ENCODE measurements around the gene ALKBH8.
A peak's percentile ranks its signal among the peaks of the same experiment; 100 is the strongest.
"Not testable (repeated sequence)": the region's sequence is repeated elsewhere in the genome, so short reads cannot be mapped to it uniquely, and the experiment has no call there.

ALKBH8 gene

DNA sequence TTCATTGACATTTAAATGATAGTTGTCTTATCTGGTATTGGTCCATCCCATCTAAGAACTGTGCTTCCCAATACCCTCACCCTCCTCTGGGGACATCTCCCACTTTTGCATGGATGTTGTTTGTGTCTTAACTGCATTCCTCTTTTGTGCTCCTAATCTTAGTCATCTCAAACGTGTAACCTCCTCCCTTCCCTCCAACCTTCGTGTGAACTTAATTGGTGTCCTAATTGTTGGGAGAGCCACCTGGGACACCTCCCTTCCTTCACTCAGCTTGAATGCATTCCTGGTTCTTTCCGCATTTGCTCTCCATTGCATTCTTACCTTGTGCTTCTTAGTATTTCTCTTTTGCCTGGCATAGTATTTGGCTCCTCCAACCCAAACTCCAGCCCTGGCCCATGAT lies 15.6 kb upstream of the ALKBH8 start (continued):
- no peak for TF ChIP-seq ZNF416 (tag by site-specific recombination; IDR thresholded peaks at IDR 0.05)
- TF ChIP-seq, protein P1, sequence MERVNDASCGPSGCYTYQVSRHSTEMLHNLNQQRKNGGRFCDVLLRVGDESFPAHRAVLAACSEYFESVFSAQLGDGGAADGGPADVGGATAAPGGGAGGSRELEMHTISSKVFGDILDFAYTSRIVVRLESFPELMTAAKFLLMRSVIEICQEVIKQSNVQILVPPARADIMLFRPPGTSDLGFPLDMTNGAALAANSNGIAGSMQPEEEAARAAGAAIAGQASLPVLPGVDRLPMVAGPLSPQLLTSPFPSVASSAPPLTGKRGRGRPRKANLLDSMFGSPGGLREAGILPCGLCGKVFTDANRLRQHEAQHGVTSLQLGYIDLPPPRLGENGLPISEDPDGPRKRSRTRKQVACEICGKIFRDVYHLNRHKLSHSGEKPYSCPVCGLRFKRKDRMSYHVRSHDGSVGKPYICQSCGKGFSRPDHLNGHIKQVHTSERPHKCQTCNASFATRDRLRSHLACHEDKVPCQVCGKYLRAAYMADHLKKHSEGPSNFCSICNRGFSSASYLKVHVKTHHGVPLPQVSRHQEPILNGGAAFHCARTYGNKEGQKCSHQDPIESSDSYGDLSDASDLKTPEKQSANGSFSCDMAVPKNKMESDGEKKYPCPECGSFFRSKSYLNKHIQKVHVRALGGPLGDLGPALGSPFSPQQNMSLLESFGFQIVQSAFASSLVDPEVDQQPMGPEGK (tag by site-specific recombination; IDR thresholded peaks at IDR 0.05): no peak
- TF ChIP-seq FEZF1 (tag by site-specific recombination; IDR thresholded peaks at IDR 0.05): no peak
- TF ChIP-seq, protein P2, sequence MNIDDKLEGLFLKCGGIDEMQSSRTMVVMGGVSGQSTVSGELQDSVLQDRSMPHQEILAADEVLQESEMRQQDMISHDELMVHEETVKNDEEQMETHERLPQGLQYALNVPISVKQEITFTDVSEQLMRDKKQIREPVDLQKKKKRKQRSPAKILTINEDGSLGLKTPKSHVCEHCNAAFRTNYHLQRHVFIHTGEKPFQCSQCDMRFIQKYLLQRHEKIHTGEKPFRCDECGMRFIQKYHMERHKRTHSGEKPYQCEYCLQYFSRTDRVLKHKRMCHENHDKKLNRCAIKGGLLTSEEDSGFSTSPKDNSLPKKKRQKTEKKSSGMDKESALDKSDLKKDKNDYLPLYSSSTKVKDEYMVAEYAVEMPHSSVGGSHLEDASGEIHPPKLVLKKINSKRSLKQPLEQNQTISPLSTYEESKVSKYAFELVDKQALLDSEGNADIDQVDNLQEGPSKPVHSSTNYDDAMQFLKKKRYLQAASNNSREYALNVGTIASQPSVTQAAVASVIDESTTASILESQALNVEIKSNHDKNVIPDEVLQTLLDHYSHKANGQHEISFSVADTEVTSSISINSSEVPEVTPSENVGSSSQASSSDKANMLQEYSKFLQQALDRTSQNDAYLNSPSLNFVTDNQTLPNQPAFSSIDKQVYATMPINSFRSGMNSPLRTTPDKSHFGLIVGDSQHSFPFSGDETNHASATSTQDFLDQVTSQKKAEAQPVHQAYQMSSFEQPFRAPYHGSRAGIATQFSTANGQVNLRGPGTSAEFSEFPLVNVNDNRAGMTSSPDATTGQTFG (tag by site-specific recombination; IDR thresholded peaks at IDR 0.05; ENCODE audit: borderline replicate concordance): no peak
- TF ChIP-seq ZNF629 (tag by site-specific recombination; IDR thresholded peaks at IDR 0.05): no peak
- TF ChIP-seq ZNF391 (tag by site-specific recombination; IDR thresholded peaks at IDR 0.05; ENCODE audit: borderline replicate concordance, low read depth): no peak
- no peak for TF ChIP-seq SP3 (tag by site-specific recombination; IDR thresholded peaks at IDR 0.05)
- TF ChIP-seq, protein P3, sequence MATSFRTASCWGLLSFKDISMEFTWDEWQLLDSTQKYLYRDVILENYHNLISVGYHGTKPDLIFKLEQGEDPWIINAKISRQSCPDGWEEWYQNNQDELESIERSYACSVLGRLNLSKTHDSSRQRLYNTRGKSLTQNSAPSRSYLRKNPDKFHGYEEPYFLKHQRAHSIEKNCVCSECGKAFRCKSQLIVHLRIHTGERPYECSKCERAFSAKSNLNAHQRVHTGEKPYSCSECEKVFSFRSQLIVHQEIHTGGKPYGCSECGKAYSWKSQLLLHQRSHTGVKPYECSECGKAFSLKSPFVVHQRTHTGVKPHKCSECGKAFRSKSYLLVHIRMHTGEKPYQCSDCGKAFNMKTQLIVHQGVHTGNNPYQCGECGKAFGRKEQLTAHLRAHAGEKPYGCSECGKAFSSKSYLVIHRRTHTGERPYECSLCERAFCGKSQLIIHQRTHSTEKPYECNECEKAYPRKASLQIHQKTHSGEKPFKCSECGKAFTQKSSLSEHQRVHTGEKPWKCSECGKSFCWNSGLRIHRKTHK (tag by site-specific recombination; IDR thresholded peaks at IDR 0.05): no peak

DNA sequence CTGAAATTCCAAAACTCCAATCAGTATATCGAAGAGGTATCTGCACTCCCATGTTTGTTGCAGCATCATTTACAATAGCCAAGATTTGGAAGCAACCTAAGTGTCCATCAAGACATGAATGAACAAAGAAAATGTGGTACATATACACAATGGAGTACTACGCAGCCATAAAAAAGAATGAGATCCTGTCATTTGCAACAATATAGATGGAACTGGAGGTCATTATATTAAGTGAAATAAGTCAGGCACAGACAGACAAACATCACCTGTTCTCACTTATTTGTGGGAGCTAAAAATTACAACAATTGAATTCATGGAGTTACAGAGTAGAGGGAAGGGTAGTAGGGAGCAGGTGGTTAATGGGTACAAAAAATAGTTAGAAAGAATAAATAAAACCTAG lies 13.6 kb upstream of the ALKBH8 start:
- H3K27ac ChIP-seq (ENCODE audit: extremely low read depth, low read depth, low read length); POLR2A ChIA-PET; H3K9me3 ChIP-seq (ENCODE audit: control insufficient read depth, insufficient read depth, low read depth, low read length); H3K4me1 ChIP-seq (ENCODE audit: control insufficient read depth, insufficient read depth, low read length); H3K4me3 ChIP-seq (ENCODE audit: low read depth, low read length); H3K36me3 ChIP-seq (ENCODE audit: control insufficient read depth in 2 of 2, insufficient read depth in 1 of 2, low read length in 2 of 2): not testable (repeated sequence)
- CTCF ChIA-PET: interaction anchor here (0.7 to 4.3 kb wide), 3 partner anchors 37 to 110 kb away, joined by 3 to 53 read pairs (median 5); no protein-coding TSS in a partner anchor
- TF ChIP-seq ZNF146 (tag by site-specific recombination; IDR thresholded peaks at IDR 0.05): peak; percentile 92
- TF ChIP-seq, protein P4, sequence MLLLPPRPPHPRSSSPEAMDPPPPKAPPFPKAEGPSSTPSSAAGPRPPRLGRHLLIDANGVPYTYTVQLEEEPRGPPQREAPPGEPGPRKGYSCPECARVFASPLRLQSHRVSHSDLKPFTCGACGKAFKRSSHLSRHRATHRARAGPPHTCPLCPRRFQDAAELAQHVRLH (tag by site-specific recombination; IDR thresholded peaks at IDR 0.05): peak; percentile 62; the same call in 1 of the 2 replicates

DNA sequence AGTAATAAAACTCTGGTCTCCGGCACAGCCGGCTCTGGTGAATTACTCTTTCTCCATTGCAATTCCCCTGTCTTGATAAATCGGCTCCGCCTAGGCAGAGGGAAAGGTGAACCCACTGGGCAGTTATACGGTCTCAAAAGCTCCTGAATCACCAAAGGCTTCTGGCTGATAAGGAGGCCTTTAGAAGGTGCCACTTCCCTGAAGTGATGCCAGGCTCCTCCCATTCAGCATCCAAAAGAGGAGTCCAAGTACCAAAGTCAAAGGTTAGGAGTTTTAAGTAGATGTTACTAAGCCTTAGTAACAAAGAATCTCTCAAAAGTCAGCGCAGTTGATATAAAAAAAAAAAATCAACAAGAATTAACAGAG lies 11.8 kb upstream of the ALKBH8 start:
- Histone ChIP-seq H3K4me3 (ENCODE audit: low read depth, low read length) (no peak overlapping the region), H3K36me3 (ENCODE audit: control insufficient read depth in 2 of 2, insufficient read depth in 1 of 2, low read length in 2 of 2) (no peaks in the 10 kb centered on the region), H3K27ac (ENCODE audit: extremely low read depth, low read depth, low read length) (no peak overlapping the region), H3K9me3 (ENCODE audit: control insufficient read depth, insufficient read depth, low read depth, low read length) (no peaks in the 10 kb centered on the region), H3K4me1 (ENCODE audit: control insufficient read depth, insufficient read depth, low read length) (no peaks in the 10 kb centered on the region)
- POLR2A ChIA-PET: no interaction called here
- TF ChIP-seq ZNF366 (tag by site-specific recombination; conservative IDR thresholded peaks at IDR 0.05): no peak
- TF ChIP-seq ZNF221 (tag by site-specific recombination; IDR thresholded peaks at IDR 0.05; ENCODE audit: borderline replicate concordance): no peak
- TF ChIP-seq ZNF792 (tag by site-specific recombination; IDR thresholded peaks at IDR 0.05): no peak
- TF ChIP-seq ZNF202 (tag by site-specific recombination; IDR thresholded peaks at IDR 0.05; ENCODE audit: borderline replicate concordance): no peak
- no peak for TF ChIP-seq ZEB2 (tag by site-specific recombination; IDR thresholded peaks at IDR 0.05)
- TF ChIP-seq SETDB1 (IDR thresholded peaks at IDR 0.05; ENCODE audit: insufficient read length, low read length): no peak
- TF ChIP-seq GLIS1 (tag by site-specific recombination; IDR thresholded peaks at IDR 0.05): no peak
- TF ChIP-seq KLF16 (tag by site-specific recombination; IDR thresholded peaks at IDR 0.05): no peak
- TF ChIP-seq TCF7L2 (IDR thresholded peaks at IDR 0.05; ENCODE audit: borderline replicate concordance, low read depth, low read length): no peak
- TF ChIP-seq, protein P5, sequence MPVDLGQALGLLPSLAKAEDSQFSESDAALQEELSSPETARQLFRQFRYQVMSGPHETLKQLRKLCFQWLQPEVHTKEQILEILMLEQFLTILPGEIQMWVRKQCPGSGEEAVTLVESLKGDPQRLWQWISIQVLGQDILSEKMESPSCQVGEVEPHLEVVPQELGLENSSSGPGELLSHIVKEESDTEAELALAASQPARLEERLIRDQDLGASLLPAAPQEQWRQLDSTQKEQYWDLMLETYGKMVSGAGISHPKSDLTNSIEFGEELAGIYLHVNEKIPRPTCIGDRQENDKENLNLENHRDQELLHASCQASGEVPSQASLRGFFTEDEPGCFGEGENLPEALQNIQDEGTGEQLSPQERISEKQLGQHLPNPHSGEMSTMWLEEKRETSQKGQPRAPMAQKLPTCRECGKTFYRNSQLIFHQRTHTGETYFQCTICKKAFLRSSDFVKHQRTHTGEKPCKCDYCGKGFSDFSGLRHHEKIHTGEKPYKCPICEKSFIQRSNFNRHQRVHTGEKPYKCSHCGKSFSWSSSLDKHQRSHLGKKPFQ (tag by site-specific recombination; IDR thresholded peaks at IDR 0.05): no peak
- TF ChIP-seq ZNF501 (tag by site-specific recombination; IDR thresholded peaks at IDR 0.05): no peak
- no peak for TF ChIP-seq ZNF530 (tag by site-specific recombination; IDR thresholded peaks at IDR 0.05; ENCODE audit: low read depth)
- TF ChIP-seq, protein P6, sequence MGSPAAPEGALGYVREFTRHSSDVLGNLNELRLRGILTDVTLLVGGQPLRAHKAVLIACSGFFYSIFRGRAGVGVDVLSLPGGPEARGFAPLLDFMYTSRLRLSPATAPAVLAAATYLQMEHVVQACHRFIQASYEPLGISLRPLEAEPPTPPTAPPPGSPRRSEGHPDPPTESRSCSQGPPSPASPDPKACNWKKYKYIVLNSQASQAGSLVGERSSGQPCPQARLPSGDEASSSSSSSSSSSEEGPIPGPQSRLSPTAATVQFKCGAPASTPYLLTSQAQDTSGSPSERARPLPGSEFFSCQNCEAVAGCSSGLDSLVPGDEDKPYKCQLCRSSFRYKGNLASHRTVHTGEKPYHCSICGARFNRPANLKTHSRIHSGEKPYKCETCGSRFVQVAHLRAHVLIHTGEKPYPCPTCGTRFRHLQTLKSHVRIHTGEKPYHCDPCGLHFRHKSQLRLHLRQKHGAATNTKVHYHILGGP (tag by site-specific recombination; IDR thresholded peaks at IDR 0.05): no peak
- no peak for TF ChIP-seq GLI4 (tag by site-specific recombination; IDR thresholded peaks at IDR 0.05)
- CTCF ChIA-PET: interaction anchor here (1.0 to 7.4 kb wide), 7 partner anchors 10 to 191 kb away, joined by 3 to 53 read pairs (median 7); partner anchors contain the start of gene ALKBH8

Measured in HEK293 (cell line).